Stimulated activated CD4-positive, alpha-beta T cell treated with anti-CD3 and anti-CD28 coated beads, Interleukin-4, amount 100 ng/mL, for 1 hour (primary cell): ENCODE measurements around the gene AGAP3.

Source experiments
- DNase-seq: peaks from one replicate; pipeline ENCODE4 v3.0.0-alpha.2; 2020

The AGAP3 gene

DNA sequence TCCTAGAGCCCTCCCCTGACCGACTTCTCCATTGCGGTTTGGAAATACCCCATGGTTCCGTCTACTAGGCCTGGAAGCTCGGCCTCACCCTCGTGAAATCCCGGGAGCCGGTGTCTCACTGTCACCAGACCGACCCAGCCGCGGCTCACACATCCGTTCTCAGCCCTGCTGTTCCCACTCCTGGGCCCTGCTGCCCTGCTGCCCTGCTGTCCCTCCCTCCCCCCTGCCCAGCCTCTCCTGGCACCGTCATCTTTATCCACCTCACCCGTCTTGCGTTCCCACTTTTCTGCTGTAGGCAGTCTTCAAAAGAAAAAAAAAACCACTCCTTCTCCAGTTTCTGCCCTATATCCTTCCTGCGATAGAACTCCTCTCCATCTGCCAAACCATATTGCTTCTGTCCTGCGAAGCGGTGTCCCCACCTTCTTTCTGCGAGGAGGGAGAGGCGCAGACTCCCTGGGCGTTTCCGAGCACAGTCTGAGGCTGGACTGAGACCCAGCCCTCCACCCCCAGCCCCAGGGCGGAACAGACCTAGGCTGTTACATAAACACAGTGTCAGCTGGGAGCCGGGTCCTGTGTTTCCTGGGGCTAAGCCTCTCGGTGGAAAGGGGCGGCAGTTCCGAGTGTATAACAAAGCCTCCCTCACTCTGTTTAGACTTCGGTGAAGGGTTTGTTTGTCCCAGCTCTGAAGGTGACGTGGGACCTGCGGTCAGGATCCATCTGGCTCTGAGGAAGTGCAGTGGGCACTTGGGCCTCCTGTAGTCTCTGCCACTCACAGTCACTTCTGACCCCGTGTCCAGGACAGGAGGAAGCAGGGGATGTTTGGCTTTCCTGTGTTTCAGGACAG is 2.8 kb downstream of the AGAP3 start:
- no peak for DNase-seq

DNA sequence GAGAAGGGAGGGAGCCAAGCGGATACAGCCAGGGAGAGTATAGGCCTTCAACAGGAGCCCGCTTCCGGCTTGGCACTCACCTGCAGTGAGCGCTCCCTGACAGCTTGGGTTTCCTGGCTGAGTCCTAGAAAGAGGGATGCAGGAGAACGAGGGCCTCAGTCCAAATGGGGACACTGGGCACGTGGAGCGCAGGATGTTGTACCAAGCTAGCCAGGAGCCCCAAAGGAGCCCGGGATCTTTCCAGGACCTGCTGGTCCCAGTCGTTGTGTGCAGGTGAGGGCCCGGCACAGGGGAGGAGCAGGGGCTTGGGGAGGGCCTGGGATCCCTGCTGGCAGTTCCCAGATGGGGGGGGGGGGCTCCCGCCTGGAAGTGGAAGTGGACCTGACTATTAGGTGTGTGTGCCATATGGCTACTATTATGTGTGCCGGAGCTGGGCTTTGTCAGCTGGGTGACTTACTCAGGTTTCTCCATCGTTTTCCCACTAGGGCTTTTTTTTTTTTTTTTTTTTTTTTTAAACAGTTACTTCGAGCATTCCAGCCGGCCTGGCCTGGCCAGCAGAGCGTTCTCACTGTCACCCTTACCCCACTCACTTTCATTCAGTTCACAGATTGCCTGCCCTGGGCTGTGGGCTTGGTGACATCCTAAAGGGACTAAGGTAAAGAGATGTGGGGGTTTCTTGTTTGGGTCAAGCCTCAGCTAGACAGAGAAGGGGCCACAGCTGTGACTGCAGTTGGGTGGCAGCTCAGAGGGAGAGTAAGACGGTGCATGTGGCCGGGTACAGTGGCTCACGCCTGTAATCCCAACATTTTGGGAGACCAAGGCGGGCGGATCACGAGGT is 3.8 kb downstream of the AGAP3 start:
- no peak for DNase-seq

DNA sequence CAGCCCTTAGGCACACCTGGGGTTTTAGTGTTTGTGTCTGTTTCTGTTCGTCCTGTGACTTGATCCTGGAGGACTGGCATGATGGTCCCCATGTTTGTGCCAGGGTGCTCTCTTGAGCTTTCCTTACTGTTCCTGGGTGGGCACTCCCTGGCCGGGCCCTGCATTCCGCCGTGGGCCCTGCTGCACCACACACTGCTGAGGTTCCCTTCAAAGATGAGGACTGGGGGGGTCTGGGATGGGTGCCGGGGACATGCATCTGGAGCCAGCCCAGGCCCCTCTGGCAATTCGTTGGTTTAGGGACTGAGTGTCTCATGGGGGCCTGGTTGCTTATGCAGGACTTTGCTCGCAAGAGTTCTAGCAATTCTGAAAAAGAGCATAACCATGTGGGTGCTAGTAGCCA is 4.7 kb downstream of the AGAP3 start:
- DNase-seq, result no peak

DNA sequence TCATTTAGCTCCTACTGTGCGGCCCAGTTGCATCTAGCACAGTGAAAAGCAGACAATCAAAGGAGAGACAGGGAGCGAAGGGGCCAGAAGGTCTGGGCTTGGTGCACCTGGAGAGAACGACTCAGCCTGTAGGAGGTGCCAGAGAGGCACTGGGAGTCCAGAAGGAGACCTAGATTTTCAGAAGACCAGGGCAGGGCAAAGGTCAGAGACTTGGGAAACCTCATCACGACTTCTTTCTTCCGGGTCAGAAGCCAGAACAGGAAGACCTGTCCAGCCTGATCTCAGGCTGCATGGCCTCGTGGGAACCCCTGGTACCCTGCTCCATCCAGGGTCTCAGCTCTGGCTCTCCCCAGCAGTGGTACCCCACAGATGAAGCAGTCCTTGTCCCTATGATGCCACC is 5.2 kb downstream of the AGAP3 start:
- DNase-seq, result no peak

DNA sequence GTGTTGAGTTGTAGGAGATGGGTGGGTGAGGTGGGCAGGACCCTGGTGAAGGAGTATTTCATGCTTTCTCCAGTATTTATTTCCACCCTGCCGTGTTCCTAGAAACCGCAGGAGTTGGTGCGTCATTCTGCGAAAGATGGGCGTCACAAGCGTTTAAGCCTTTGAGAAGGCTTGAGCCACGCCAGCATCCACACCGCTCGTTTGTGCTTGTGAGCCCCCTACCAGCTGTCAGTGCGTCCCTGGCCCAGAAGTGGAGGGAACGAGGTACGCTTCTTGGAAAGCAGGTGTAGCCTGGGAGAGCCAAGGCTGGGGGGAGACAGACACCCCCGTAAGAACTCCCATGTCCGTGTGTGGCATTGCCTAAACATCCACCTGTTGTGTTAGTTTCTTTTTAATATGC is 5.7 kb downstream of the AGAP3 start:
- no peak for DNase-seq

DNA sequence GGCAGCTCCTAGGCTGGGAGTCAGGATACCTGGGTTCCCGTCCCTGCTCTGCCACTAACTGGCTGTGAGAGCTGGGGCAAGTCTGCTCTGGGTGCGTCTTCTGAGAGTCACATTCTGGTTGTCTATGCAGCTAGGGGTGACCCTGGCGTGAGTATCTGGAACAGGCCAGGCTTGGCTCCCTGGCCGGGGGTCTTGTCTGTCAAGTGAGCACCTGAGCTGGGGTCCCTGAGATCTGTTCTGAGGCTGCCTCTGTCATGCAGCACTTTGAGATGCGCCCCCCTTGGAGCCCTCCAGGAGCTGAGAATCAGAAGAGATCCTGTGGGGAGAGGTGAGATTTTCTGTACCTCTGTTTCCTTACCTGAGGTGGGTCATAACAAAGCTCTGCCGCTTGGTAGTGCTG is 7.5 kb downstream of the AGAP3 start:
- no peak for DNase-seq

DNA sequence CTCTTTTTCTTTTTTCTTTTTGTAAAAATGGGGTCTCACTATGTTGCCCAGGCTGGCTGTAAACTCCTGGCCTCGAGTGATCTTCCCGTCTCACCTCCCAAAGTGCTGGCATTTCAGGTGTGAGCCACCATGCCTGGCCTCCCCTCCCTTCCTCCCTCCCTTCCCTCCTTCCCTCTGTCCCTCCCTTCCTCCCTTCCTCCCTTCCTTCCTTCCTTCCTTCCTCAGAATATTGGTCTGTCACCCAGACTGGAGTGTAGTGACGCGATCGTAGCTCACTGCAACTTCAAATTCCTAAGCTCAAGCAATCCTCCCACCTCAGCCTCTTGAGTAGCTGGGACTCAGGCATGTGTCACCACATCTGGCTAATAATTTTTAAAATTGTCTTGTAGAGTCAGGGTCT is 8.4 kb downstream of the AGAP3 start:
- DNase-seq, result no peak

DNA sequence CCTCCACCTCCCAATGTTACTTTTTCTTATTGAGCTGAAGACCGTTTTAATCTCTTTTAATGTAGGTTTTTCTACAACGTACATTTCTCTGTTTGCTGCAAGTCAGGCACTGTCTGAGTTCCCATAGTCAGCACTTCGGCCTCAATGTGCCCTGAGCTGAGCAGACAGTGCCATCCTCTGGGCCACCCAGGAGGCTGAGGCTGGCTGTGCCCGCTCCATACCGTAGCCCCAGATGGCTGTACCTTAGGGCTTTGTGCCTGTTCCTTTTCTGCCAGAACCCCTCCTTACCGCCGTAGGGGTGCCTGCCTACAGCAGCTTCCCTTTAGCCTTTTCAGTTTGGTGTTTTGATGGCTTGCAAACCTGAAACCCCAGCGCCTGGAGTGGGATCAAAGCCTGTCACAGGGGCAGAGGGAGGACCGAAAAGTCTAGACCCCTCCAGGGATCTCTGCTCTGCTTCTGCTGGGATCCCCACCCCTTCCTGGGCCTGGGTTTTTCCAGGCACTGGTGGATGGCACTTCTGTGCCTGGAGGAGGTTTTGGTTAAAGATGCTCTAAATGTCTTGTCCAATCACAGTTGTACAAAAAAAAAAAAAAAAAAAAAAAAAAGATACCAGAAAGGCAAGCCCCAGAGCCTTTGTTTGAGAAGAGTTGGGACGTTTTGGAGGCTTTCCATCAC is 9.0 kb downstream of the AGAP3 start:
- DNase-seq, result no peak

DNA sequence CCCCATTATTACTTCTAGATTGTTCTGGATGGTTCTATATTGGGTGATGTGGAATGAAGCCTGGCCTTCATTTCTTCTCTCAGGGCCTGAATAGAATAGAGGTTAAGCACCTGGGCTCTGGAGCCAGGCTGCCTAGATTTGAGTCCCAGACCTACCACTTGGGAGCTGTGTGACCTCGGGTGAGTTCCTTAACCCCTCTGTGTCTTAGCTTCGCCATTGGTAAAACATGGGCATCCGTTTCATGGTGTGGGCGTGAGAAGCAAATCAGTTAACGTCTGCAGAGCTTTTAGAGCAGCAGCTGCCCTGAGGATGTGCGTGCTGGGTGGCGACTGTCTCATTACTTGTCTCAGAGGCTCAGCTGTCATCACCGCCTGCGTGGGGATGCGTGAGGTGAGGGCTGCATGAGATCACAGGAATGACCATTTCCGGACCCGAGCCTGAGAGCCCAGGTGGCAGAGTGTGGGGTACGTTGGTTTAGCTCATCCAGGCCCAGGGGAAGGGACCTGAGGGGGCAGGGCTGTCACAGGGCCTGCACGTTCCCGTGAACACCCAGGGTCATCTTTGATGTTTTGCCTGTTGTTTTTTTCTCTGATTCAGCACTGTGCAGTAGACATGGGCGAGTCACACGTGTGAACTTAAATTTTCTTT is 9.7 kb downstream of the AGAP3 start:
- no peak for DNase-seq

DNA sequence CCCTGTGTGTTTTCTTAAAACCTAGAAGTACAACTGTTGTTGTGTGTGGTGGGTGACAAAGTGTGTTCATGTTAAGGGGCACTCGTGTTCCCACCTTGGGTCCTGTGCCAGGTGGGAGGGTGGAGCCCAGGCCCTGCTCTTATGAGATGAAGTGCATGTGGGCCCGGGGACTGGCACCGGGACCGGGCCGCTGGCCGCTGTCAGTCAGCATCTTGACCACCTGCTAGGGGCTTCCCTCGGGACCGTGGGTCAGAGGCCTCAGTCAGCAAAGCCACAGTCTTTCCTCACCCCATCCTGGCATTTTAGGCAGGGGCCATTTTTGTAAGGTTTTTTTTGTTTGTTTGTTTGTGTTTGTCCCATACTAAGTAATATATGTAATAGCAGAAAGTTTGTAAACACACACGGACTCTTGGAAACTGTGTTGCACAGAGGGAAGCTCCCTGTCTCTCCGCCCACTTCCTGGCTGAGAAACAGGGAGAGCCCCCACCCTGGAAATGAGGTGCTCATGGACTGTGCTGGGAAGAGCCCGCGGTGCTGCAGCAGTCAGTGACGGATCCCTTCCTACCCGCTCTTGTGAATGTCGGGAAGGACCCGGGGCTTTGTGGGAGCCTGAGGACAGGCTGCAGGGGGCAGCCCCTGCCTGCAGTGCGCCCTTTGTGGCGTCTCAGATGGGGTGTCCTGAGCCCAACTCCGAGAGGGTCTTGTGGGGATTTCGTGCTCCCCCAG is 13.4 kb downstream of the AGAP3 start:
- no peak for DNase-seq

DNA sequence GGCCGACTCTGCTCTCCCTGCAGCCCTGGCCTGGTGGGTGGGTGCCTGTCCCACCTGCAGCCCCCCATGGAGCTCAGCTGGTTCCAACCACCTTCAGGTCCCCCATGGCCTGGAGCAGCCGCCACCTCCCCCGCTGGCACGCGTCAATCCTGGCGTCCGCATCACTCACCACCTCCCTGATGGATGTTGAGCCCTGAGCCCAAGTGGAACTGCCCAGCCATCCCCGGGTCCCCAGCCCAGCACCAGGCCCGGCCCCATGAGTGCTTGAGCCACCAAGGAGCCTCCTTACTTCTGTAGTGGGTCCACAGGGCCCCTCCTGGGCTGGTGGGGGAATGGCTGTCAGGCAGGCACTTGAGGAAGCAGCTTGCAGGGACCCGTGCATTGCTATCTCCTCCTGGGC is 14.6 kb downstream of the AGAP3 start:
- no peak for DNase-seq

DNA sequence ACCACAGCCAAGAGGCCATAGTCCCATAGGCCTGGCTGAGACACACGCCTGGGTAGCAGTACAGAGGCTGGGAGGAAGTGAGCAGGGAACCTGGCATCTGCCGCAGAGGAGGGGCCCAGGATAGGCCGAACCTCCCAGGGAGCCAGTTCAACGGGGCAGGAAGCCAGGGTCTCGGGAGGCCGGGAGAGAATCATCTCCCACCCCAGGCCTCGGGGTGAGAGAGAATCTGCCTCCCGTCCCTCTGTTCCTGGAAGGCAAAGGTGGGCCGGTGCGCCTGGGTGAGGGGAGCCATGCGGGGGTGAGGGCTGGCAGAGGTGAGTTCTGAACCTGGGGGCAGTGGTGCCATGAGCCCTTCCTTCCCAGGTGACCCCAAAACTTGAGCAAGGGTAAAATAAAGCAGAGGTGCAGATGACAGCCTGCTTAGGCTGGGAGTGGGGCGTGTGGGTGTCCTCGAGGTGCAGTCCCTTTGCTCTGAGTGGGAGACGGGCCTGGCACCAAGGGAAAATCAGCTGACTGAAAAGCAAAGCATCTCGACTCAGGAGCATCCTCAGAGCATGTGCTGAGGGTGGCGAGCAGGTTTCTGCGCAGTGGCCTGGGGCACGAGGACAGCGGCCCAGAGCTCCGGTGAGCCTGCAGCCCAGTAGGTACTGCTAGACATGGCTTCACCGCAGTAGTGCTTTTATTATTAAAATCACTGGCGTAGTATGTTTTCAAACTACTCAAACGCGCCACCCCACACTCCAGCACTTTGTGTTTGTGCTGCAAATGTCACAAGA is 15.5 kb downstream of the AGAP3 start:
- DNase-seq, result no peak

DNA sequence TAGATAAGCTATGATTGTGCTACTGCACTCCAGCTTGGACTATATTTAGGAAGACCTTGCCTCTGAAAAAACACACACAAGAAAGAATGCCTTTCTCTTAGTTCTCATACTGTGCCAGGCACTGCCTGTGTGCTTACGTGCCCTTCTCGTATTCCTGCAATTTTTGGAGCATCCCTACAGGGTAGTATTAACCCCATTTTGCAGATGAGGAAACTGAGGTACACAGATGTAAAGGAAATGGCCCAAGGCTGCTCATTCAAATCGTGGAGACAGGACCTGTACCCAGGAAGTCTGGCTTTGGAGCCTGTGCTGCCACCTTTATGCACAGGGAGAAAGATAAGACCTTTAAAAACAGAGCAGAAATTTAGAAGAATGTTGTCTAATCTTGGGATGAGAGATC is 16.7 kb downstream of the AGAP3 start:
- DNase-seq, result no peak

DNA sequence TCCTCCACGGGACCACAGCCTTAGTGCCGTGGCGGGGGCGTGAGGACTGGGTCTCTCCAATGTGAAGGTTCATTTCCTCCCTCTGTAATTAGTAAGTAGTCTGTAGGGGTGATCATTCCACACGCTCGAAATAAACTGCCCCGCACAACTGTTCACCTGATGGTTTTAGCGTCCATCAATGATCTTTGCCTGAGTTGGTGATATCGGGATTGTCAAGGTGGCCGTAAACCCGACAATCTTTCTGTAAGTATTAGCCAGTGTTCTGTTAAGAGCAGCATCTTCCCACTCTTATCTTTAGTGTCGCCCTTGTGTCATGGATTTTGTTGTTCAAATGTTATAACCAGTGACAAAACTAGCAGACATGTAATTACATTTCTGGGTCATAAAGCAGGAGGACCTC is 17.7 kb downstream of the AGAP3 start:
- DNase-seq, result no peak

DNA sequence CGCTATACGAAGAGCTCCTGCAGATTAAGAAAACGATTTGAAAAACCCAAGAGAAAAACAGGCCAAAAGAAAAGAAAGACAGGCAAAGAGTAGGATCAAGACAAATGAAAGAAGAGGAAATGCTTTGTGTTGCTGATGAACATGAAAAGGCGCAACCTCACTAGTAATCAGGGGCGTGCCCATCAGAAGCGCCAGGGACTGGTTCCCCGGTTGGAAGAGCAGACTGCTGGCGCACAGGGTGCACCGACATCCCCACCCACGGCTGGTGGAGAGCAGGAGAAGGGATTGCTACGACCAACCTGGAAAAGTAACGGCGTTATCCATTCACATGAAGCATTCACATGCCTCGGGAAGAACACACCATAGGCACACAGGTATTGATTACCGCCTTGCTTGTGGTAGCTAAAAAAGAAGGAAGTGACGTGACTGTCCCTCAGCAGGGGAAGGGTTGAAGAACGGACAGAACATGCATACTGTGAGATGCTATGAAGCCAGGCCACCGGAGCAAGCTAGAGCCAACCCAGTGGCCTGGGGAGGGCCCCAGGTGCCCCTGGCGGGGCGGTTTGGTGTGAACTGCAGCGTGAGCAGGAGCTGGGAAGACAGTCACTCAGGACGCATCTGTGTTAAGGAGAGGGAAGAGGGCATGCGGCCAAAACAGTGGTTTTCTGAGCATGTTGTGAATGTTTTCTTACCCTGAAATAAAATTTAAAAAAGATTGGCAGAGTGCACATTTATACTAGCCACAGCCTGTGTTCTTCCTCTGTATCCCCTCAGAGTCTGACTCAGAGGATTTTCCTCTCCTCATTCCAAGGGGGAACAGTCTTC is 18.3 kb downstream of the AGAP3 start:
- no peak for DNase-seq

DNA sequence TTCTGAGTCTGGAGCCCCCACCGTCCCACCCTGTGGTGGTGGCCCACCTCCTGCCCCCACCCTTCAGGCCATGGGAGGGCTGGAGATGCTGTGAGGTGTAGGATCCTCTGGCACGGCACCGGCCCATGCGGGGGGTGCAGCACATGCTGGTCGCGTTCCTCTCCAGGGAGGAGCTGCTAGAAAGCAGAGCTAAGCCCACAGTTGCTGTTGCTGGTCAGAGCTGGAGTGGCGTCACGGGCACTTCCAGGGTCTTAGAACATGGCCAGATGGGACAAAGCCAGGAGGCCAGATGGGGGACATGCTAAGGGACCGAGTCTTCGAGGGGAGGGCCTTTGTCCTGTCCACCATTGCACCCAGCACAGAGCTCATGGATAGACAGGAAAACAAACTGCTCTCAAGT is 21.6 kb downstream of the AGAP3 start:
- DNase-seq, result no peak

DNA sequence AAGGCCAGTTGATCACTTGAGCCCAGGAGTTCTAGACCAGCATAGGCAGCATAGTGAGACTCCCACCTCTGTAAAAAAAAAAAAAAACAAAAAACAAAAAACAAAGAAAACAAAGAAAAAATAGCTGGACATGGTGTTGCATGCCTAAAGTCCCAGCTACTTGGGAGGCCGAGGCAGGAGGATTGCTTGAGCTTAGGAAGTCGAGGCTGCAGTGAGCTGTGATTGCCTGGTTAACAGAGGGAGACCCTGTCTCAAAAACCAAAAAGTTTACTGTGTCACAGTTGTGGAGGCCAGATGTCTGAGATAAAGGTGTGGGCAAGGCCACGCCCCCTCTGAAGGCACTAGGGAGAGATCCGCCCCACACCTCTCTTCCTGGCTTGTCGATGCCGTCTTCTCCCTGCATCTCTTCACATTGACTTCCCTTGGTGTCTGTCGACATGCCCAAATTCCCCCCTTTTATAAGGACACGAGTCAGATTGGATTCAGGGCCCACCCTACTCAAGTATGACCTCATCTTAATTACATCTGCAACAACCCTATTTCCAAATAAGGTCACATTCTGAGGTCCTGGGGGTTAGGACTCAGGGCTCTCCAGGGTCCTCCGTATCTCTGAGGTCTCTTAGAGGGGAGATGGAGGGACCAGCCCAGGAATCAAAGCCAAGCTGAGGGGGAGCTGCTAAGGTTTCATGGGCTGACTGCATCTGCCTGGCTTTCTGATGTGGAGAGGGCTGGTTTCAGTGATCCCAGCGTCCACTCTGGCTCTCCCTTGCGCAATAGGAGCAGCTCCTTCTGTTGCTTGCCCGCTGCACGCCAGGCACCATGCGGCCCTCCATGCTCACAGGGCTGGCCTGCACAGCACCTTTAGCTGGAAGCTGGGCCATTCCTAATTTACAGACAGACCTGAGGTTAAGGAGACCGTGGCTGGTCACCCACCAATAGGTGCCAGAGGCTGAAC is 23.1 kb downstream of the AGAP3 start:
- DNase-seq, result no peak

DNA sequence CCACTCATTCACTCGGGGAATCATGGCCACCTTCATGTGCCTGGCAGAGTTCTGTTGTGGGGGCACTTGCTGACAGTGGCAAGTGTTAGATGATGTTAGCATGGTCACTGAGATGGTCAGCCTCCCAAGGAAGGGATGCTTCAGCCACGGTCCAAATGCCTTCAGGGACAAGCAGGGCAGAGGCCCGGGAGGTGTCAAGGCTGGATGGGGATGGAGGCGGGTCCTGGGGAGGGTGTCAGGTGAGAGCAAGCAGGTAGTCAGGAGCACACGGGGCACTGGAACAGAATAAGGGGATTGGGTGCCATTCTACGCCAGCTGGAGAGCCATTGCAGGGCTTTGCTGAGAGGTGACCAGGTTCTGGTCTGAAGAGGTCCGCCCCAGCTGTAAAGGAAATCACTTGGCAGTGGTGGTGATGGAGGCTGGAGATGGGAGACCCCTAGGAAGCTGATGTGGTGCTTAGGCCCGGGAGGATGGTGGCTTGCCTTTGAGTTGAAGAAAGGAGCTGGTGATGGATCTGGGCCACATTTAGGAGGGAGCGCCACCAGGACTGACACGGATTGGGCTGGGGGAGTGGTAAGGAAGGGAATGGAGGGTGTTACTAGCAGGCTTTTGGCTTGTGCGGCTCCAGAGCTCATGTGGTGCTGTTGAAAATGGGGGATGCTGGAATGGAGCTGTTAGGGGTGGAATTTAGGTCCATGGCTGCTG is 24.1 kb downstream of the AGAP3 start:
- DNase-seq, result no peak
